OCI-LY1 (cell line): ENCODE results near the gene ABLIM2.

Experiments used
- H2AFZ ChIP-seq: fragments of 200-600 bp; sonication (generic), shearing (Covaris generic); 2 replicates; pipeline ENCODE4 v1.6.0; 2014; ENCODE audit warnings: antibody characterized with exemption, mild to moderate bottlenecking, low read length
- H3F3A ChIP-seq: fragments of 200-600 bp; sonication (generic), shearing (Covaris generic); 2 replicates; pipeline ENCODE4 v1.6.0; 2014; ENCODE audit warnings: mild to moderate bottlenecking, antibody characterized with exemption, low read length, moderate library complexity; ENCODE audit not compliant: insufficient read depth
- H3K27ac ChIP-seq: fragments of 200-600 bp; sonication (generic); 2 replicates; pipeline ENCODE4 v1.5.1; 2014; ENCODE audit warnings: low read length, mixed run types, mild to moderate bottlenecking, low read depth; ENCODE audit not compliant: poor library complexity, severe bottlenecking
- H3K27me3 ChIP-seq: fragments of 200-600 bp; sonication (generic); 2 replicates; pipeline ENCODE4 v1.6.0; 2014; ENCODE audit warnings: antibody characterized with exemption, mild to moderate bottlenecking, low read length, moderate library complexity; ENCODE audit not compliant: insufficient read depth
- H3K36me3 ChIP-seq: fragments of 200-600 bp; sonication (generic); 2 replicates; pipeline ENCODE4 v1.6.1; 2014; ENCODE audit warnings: mild to moderate bottlenecking, antibody characterized with exemption, low read length, moderate library complexity, mixed read lengths; ENCODE audit not compliant: insufficient read depth
- H3K4me1 ChIP-seq: fragments of 200-600 bp; sonication (generic); 2 replicates; pipeline ENCODE4 v1.5.1; 2014; ENCODE audit warnings: mild to moderate bottlenecking, low read length, moderate library complexity; ENCODE audit not compliant: insufficient read depth, severe bottlenecking
- H3K4me2 ChIP-seq: fragments of 200-600 bp; sonication (generic), shearing (Covaris generic); 2 replicates; pipeline ENCODE4 v1.6.1; 2014; ENCODE audit warnings: low read length
- H3K4me3 ChIP-seq: fragments of 200-600 bp; sonication (generic); 2 replicates; pipeline ENCODE4 v1.5.1; 2014; ENCODE audit warnings: low read length, low read depth, mild to moderate bottlenecking, mixed read lengths; ENCODE audit not compliant: poor library complexity, severe bottlenecking
- H3K79me2 ChIP-seq: fragments of 200-600 bp; shearing (Covaris generic); 2 replicates; pipeline ENCODE4 v1.6.1; 2016; ENCODE audit warnings: mixed run types, low read length, mixed read lengths; ENCODE audit not compliant: insufficient read depth
- H3K9ac ChIP-seq: fragments of 200-600 bp; sonication (generic), shearing (Covaris generic); 2 replicates; pipeline ENCODE4 v1.6.1; 2014; ENCODE audit warnings: mild to moderate bottlenecking, low read length, mixed read lengths
- H3K9me2 ChIP-seq: fragments of 200-600 bp; sonication (generic), shearing (Covaris generic); 2 replicates; pipeline ENCODE4 v1.6.1; 2014; ENCODE audit warnings: low read depth, mild to moderate bottlenecking, low read length, mixed read lengths
- H3K9me3 ChIP-seq: fragments of 200-600 bp; shearing (Covaris generic); 2 replicates; pipeline ENCODE4 v1.6.1; 2014; ENCODE audit warnings: low read length, mixed read lengths
- H4K20me1 ChIP-seq: fragments of 200-600 bp; sonication (generic), shearing (Covaris generic); 2 replicates; pipeline ENCODE4 v1.6.0; 2016; ENCODE audit warnings: mild to moderate bottlenecking, low read length; ENCODE audit not compliant: insufficient read depth
- CTCF ChIP-seq: fragments of 200-600 bp; sonication (generic), shearing (Covaris generic); IDR thresholded peaks from 2 replicates; pipeline ENCODE4 v1.5.1; 2017; ENCODE audit warnings: mild to moderate bottlenecking, antibody characterized with exemption, low read length, moderate library complexity, mixed read lengths
- EZH2 ChIP-seq: fragments of 200-600 bp; sonication (generic), shearing (Covaris generic); IDR thresholded peaks from 2 replicates; pipeline ENCODE4 v1.8.0; 2017; ENCODE audit warnings: borderline replicate concordance, mixed run types, mild to moderate bottlenecking, antibody characterized with exemption, low read length, moderate library complexity, mixed read lengths

ABLIM2 gene

GRCh38 chr4:7960017-7960789 lies 198.4 kb downstream of the ABLIM2 start:
- no peaks in the 10 kb centered on the region for H3K36me3 ChIP-seq
- no peak overlapping the region for H2AFZ ChIP-seq
- H4K20me1 ChIP-seq = no peaks in the 10 kb centered on the region
- TF ChIP-seq CTCF = no peak
- no peak for TF ChIP-seq EZH2
- no peaks in the 10 kb centered on the region for H3K27me3 ChIP-seq
- no peaks in the 10 kb centered on the region for H3K79me2 ChIP-seq
- no peak overlapping the region for H3K4me3 ChIP-seq
- H3K9ac ChIP-seq = no peak overlapping the region
- peaks cover 3% of the 10 kb centered on the region for H3K4me1 ChIP-seq
- H3K27ac ChIP-seq = no peak overlapping the region
- no peaks in the 10 kb centered on the region for H3K9me3 ChIP-seq
- no peaks in the 10 kb centered on the region for H3F3A ChIP-seq
- H3K4me2 ChIP-seq = no peak overlapping the region
- H3K9me2 ChIP-seq = no peaks in the 10 kb centered on the region

GRCh38 chr4:7959078-7959477 lies 199.5 kb downstream of the ABLIM2 start:
- H3K79me2 ChIP-seq = no peaks in the 10 kb centered on the region
- no peaks in the 10 kb centered on the region for H3K9me3 ChIP-seq
- no peaks in the 10 kb centered on the region for H3F3A ChIP-seq
- no peaks in the 10 kb centered on the region for H4K20me1 ChIP-seq
- no peaks in the 10 kb centered on the region for H3K9me2 ChIP-seq
- no peaks in the 10 kb centered on the region for H3K27me3 ChIP-seq
- H3K4me3 ChIP-seq = no peak overlapping the region
- H3K4me1 ChIP-seq = peaks cover 3% of the 10 kb centered on the region
- no peak overlapping the region for H3K27ac ChIP-seq
- no peak overlapping the region for H3K9ac ChIP-seq
- H3K4me2 ChIP-seq = no peak overlapping the region
- H2AFZ ChIP-seq = no peak overlapping the region
- TF ChIP-seq CTCF (no peak), EZH2 (no peak)
- H3K36me3 ChIP-seq = no peaks in the 10 kb centered on the region

GRCh38 chr4:7956934-7957656 lies 201.5 kb downstream of the ABLIM2 start:
- Histone ChIP-seq H3K9me2 (no peaks in the 10 kb centered on the region), H3K9ac (no peak overlapping the region), H4K20me1 (no peaks in the 10 kb centered on the region), H3K27me3 (no peaks in the 10 kb centered on the region), H3K9me3 (no peaks in the 10 kb centered on the region), H3K36me3 (no peaks in the 10 kb centered on the region), H3K4me2 (no peak overlapping the region), H3K4me3 (no peak overlapping the region), H3K4me1 (no peaks in the 10 kb centered on the region), H3K27ac (no peak overlapping the region), H3F3A (no peaks in the 10 kb centered on the region), H3K79me2 (no peaks in the 10 kb centered on the region), H2AFZ (no peak overlapping the region)
- TF ChIP-seq EZH2 (no peak), CTCF (no peak)
